VCaP (cell line): Measurements from ENCODE around the gene FHIP2A.
"Not testable (repeated sequence)": the region's sequence is repeated elsewhere in the genome, so short reads cannot be mapped to it uniquely, and the experiment has no call there.

Source experiments
- H3K27ac ChIP-seq: fragments of 450-650 bp; 2 replicates; pipeline ENCODE4 v1.5.1; 2017
- TF ChIP-seq, protein P1 (sequence below): fragments of 450-650 bp; conservative IDR thresholded peaks from 2 replicates; pipeline ENCODE4 v1.5.1; 2017; ENCODE audit warnings: mild to moderate bottlenecking, moderate library complexity

FHIP2A gene

DNA sequence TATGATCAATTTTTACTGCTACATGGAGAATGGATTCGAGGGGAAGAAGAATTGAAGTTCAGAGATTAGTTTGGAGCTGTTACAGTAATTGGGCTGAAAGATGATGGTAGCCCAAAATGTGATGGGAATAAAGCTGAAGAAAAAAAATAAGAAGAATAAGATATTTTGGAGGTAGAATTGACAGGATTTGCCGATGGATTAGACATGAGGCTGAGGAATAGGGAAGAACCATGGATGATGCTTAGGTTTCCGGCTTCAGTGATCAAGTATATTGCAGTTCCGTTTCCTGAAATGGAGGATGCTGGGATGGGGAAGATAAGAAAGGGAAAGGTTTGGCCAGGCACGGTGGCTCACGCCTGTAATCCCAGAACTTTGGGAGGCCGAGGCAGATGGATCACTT is 38.9 kb upstream of the FHIP2A start:
- H3K27ac ChIP-seq, result no peak overlapping the region

DNA sequence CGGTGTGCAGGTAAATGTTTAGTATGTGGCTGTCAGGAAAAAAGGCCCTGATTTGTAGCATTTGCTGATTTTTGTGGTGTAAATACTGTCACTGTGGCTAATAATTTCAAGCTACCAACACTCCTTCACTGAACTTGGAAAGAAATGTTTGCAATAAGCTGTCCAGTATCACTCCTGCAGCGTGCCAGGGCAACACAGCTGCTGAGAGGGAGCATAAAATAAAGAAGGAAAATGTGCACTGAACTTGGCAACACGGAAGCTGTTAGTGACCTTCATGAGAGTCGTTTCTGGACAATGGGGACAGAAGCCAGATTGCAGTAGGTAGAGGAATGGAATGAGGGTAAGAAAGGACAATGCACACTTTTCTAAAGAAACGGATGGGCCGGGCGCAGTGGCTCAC is 37.9 kb upstream of the FHIP2A start:
- no peak overlapping the region for H3K27ac ChIP-seq

More for the DNA sequence above, 38.9 kb upstream of the FHIP2A start:
- TF ChIP-seq, protein P1, sequence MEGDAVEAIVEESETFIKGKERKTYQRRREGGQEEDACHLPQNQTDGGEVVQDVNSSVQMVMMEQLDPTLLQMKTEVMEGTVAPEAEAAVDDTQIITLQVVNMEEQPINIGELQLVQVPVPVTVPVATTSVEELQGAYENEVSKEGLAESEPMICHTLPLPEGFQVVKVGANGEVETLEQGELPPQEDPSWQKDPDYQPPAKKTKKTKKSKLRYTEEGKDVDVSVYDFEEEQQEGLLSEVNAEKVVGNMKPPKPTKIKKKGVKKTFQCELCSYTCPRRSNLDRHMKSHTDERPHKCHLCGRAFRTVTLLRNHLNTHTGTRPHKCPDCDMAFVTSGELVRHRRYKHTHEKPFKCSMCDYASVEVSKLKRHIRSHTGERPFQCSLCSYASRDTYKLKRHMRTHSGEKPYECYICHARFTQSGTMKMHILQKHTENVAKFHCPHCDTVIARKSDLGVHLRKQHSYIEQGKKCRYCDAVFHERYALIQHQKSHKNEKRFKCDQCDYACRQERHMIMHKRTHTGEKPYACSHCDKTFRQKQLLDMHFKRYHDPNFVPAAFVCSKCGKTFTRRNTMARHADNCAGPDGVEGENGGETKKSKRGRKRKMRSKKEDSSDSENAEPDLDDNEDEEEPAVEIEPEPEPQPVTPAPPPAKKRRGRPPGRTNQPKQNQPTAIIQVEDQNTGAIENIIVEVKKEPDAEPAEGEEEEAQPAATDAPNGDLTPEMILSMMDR, result no peak

DNA sequence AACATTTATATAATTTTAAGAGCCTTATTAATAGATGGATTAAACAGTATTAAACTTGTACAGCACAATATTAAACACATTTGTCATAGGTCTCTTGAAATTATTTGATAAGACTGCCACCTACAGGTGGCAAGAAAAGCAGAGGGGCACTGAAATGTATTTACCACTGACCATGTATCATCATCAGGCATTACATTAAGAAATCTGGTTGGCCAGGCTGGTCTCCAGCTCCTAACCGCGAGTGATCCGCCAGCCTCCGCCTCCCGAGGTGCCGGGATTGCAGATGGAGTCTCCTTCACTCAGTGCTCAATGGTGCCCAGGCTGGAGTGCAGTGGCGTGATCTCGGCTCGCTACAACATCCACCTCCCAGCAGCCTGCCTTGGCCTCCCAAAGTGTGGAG is 35.1 kb upstream of the FHIP2A start:
- TF ChIP-seq, protein P1, result peak; percentile 72

More for the DNA sequence above, 37.9 kb upstream of the FHIP2A start:
- TF ChIP-seq, protein P1, result no peak

DNA sequence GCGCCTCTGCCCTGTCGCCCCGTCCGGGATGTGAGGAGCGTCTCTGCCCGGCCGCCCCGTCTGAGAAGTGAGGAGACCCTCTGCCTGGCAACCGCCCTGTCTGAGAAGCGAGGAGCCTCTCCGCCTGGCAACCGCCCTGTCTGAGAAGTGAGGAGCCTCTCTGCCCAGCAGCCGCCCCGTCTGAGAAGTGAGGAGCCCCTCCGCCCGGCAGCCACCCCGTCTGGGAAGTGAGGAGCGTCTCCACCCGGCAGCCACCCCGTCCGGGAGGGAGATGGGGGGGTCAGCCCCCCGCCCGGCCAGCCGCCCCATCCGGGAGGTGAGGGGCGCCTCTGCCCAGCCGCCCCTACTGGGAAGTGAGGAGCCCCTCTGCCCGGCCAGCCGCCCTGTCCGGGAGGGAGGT is 34.4 kb upstream of the FHIP2A start:
- H3K27ac ChIP-seq, result not testable (repeated sequence)

More for the DNA sequence above, 35.1 kb upstream of the FHIP2A start:
- not testable (repeated sequence) for H3K27ac ChIP-seq

DNA sequence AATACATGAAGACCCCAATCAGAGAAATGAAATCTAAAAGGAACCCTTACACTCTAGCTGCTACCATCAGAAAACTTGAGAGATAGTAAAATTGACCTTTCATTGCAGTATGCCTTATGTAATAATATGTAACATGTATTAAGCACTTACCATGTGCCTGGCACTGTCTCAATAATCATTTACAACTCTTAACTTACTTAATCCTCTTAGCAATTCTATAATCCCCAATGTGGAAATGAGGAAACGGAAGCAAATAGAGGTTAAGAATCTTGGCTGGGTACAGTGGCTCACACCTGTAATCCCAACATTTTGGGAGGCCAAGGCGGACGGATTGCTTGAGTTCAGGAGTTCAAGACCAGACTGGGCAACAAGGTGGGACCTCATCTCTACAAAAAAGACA is 29.8 kb upstream of the FHIP2A start:
- TF ChIP-seq, protein P1, result no peak
- H3K27ac ChIP-seq, result no peak overlapping the region

DNA sequence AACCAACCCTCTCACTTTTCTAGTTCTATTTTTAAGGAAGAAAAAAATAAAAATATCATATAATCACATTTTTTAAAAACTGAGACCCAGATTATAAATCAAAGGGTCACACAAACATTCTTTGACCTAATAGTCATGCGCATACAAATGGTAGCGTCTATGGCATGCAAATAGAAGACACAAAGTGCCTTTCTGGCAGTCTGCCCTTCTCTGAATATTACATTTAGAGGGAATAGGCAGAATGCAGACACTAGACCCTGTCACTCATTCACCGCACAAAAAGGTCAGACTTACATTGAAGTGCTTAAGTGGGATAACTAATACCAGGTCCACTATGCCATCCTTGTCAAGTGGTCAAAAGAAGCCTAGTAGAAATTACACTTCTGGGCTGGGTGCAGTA is 26.5 kb upstream of the FHIP2A start:
- H3K27ac ChIP-seq, result no peak overlapping the region
- TF ChIP-seq, protein P1, result no peak

DNA sequence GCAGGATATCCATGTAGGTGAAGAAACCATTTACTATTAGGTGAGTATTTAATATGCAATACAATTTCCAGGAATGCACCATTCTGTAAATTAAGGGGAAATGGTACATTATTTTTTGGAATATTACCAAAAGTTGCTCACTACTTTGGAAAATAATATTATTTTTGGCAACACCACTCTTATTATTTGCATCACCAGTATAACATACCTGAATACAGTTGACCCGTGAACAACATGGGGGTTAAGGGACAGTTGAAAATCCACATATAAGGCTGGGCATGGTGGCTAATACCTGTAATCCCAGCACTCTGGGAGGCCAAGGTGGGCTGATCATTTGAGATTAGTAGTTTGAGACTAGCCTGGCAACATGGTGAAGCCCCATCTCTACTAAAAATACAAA is 21.2 kb upstream of the FHIP2A start:
- no peak overlapping the region for H3K27ac ChIP-seq
- TF ChIP-seq, protein P1, result no peak

DNA sequence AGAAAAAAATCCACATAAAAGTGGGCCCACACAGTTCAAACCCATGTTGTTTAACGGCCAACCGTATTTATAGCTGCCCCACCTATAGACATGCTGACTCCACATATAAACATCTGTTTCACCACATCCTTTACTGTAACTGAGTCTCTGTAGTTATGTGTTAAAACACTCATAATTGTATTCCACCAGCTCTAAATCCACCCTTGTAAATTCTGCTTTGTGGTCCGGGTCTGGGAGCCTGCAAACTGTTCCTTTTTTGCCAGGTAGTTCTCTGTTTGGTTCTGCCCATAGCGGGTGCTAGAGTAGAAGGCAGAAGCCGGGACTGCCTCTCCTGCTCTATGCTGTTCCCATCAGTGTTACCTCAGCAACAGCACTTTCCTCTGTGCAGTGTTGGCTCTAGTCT is 20.2 kb upstream of the FHIP2A start:
- no peak overlapping the region for H3K27ac ChIP-seq
- TF ChIP-seq, protein P1, result no peak
